ENCODE data around the gene RB1. TPM values are rescaled to one million over a fixed set of nuclear protein-coding genes. Genes with fewer than 3 reads are reported as not detected.

RB1 gene
- total RNA-seq, 2 donors from 2014 or later, result 26.5 to 48.1 TPM

DNA sequence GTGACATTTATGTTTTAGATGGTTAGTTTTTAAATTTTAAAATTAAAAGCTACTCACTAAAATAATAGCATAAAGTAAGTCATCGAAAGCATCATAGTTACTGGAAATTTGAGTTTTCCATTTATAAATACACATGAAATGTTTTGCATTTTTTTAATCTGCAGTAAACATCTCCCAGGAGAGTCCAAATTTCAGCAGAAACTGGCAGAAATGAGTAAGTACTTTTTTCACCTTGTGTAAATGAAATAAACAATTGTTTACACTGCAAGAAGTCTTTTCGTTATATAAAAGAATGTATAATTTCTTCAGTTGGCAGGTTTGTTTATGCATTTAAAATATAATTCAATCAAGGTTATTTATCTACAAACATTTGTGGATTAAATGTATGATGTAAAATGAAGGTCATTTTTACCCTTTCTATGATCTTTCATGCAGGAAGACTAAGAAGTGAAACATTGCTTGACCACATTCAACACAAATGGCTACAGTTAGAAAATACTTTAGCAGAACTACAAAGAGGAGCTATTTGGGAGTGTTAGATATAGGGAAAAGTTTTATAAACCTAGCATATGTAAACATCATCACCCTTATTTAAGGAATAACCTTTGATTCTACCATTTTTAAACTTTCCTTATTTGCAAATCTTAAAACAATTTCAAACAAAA is 173.8 kb downstream of the RB1 start:
- Histone ChIP-seq H3K27me3 (replicated peaks; ENCODE audit: insufficient read depth) (no peaks in the 10 kb centered on the region), H3K9me3 (no peaks in the 10 kb centered on the region), H3K27ac (peak overlapping the region in 1 of 2 donors; percentile 12), H3K4me3 (no peak overlapping the region), H3K4me1 (ENCODE audit: control insufficient read depth in 1 of 2, low read depth in 2 of 2) (peaks cover 0 to 7% of the 10 kb centered on the region in 2 donors), H3K36me3 (no peaks in the 10 kb centered on the region)
- TF ChIP-seq, protein P1, sequence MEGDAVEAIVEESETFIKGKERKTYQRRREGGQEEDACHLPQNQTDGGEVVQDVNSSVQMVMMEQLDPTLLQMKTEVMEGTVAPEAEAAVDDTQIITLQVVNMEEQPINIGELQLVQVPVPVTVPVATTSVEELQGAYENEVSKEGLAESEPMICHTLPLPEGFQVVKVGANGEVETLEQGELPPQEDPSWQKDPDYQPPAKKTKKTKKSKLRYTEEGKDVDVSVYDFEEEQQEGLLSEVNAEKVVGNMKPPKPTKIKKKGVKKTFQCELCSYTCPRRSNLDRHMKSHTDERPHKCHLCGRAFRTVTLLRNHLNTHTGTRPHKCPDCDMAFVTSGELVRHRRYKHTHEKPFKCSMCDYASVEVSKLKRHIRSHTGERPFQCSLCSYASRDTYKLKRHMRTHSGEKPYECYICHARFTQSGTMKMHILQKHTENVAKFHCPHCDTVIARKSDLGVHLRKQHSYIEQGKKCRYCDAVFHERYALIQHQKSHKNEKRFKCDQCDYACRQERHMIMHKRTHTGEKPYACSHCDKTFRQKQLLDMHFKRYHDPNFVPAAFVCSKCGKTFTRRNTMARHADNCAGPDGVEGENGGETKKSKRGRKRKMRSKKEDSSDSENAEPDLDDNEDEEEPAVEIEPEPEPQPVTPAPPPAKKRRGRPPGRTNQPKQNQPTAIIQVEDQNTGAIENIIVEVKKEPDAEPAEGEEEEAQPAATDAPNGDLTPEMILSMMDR (IDR thresholded peaks at IDR 0.05), result no peak
- ATAC-seq (ENCODE audit: insufficient number of reproducible peaks, low FRiP score, low read depth) (no peak), DNase-seq (ENCODE audit: low spot score) (no peak)

GRCh38 chr13:48478391-48478790 is 174.8 kb downstream of the RB1 start:
- ATAC-seq (ENCODE audit: insufficient number of reproducible peaks, low FRiP score, low read depth) (no peak), DNase-seq (ENCODE audit: low spot score) (no peak)
- Histone ChIP-seq H3K4me3 (no peak overlapping the region), H3K36me3 (no peaks in the 10 kb centered on the region), H3K4me1 (ENCODE audit: control insufficient read depth in 1 of 2, low read depth in 2 of 2) (peaks cover 0 to 7% of the 10 kb centered on the region in 2 donors), H3K27ac (no peak overlapping the region), H3K27me3 (replicated peaks; ENCODE audit: insufficient read depth) (no peaks in the 10 kb centered on the region), H3K9me3 (no peaks in the 10 kb centered on the region)
- TF ChIP-seq, protein P1 (IDR thresholded peaks at IDR 0.05), result no peak

DNA sequence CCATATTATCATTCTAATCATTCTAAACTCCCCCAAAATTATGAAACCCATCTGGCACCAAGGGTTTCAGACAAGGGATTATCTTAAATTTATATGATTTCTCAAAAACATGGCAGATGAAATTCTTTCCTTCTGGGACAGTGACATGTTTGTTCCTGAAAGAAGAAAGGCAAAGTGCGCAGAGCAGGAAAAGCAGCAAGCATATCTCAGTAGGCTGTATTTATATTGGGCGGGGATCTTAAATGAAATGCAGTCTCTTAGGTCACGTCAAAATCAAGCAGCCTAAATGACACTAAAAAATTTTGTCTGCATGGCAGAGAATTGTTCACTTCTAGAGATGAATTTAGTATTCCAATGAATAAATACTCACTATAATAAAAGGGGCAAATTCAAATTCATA is 180.0 kb downstream of the RB1 start:
- ATAC-seq (ENCODE audit: insufficient number of reproducible peaks, low FRiP score, low read depth) (no peak), DNase-seq (ENCODE audit: low spot score) (no peak)
- Histone ChIP-seq H3K4me1 (ENCODE audit: control insufficient read depth in 1 of 2, low read depth in 2 of 2) (no peaks in the 10 kb centered on the region), H3K27ac (no peak overlapping the region), H3K4me3 (no peak overlapping the region), H3K9me3 (no peaks in the 10 kb centered on the region), H3K27me3 (replicated peaks; ENCODE audit: insufficient read depth) (no peaks in the 10 kb centered on the region), H3K36me3 (peaks cover 5% of the 10 kb centered on the region)
- TF ChIP-seq, protein P1 (IDR thresholded peaks at IDR 0.05), result no peak

GRCh38 chr13:48485432-48485831 is 181.9 kb downstream of the RB1 start:
- Histone ChIP-seq H3K36me3 (peaks cover 5% of the 10 kb centered on the region), H3K4me1 (ENCODE audit: control insufficient read depth in 1 of 2, low read depth in 2 of 2) (no peaks in the 10 kb centered on the region), H3K27ac (no peak overlapping the region), H3K27me3 (replicated peaks; ENCODE audit: insufficient read depth) (no peaks in the 10 kb centered on the region), H3K9me3 (no peaks in the 10 kb centered on the region), H3K4me3 (no peak overlapping the region)
- no peak for DNase-seq (ENCODE audit: low spot score)
- TF ChIP-seq, protein P1 (IDR thresholded peaks at IDR 0.05), result no peak
- no peak for ATAC-seq (ENCODE audit: insufficient number of reproducible peaks, low FRiP score, low read depth)

- no peak overlapping the region for H3K27ac ChIP-seq
- no peaks in the 10 kb centered on the region for H3K4me1 ChIP-seq (ENCODE audit: control insufficient read depth in 1 of 2, low read depth in 2 of 2)
- peaks cover 5% of the 10 kb centered on the region for H3K36me3 ChIP-seq
- DNase-seq (ENCODE audit: low spot score) (no peak), ATAC-seq (ENCODE audit: insufficient number of reproducible peaks, low FRiP score, low read depth) (no peak)
- no peaks in the 10 kb centered on the region for H3K9me3 ChIP-seq
- no peaks in the 10 kb centered on the region for H3K27me3 ChIP-seq (replicated peaks; ENCODE audit: insufficient read depth)
- TF ChIP-seq, protein P1 (IDR thresholded peaks at IDR 0.05), result no peak
- no peak overlapping the region for H3K4me3 ChIP-seq
These were observed 182.8 kb downstream of the RB1 start for GRCh38 chr13:48486362-48486761.
